SJCRH30 (cell line): ENCODE results near the gene EFCAB13. TPM values are rescaled to one million over a fixed set of nuclear protein-coding genes. Genes with fewer than 3 reads are reported as not detected.

Experiments
- total RNA-seq: library from RNA; depleted of rRNA; stranded (reverse); fragments of >200 nt; shearing (Covaris generic); gene quantifications from 2 replicates; pipeline ENCODE4 v1.2.3, GENCODE V29; 2014; rRNA removed

Gene EFCAB13
- total RNA-seq, 1 experiment from 2014 or later = 7.0 TPM

Other genes starting within 250 kb of the EFCAB13 start
- 163 and 205 TPM in 2 replicates for gene CDC27, start 134.7 kb upstream of the EFCAB13 start, total RNA-seq
- gene MYL4, start 114.6 kb upstream of the EFCAB13 start, total RNA-seq = 58.4 and 61.9 TPM in 2 replicates
- gene ITGB3, start 70.1 kb upstream of the EFCAB13 start, total RNA-seq = 28.0 and 28.9 TPM in 2 replicates
- 89.1 TPM in 2 replicates for gene NPEPPS, start 207.2 kb downstream of the EFCAB13 start, total RNA-seq